ENCODE measurements around the gene EFCAB6. TPM values are rescaled to one million over a fixed set of nuclear protein-coding genes. Genes with fewer than 3 reads are reported as not detected.

The EFCAB6 gene
- total and polyA plus RNA-seq, 4 donors, result 1.7 to 15.4 (median 7.6) TPM

DNA sequence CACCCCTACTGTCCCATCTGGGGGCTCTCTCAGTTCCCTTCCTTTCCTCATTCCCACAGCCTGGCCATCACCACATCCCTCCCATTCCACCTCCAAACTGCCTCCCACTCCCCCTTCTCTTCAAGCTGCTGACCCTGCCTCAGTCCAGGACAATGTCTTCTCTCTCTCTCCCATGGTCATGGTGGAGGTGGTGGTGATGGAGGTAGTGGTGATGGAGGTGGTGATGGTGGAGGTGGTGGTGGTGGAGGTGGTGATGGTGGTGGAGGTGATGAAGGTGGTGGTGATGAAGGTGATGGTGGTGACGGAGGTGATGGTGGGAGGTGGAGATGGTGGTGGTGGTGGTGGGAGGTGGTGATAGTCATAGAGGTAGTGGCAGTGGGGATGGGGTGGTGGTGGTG is 313.2 kb downstream of the EFCAB6 start:
- DNase-seq, result no peak
- Histone ChIP-seq H3K36me3 (ENCODE audit: control insufficient read depth in 4 of 4, insufficient read depth in 4 of 4, low read length in 4 of 4) (no peaks in the 10 kb centered on the region), H3K27ac (ENCODE audit: low read depth in 1 of 2, low read length in 1 of 2) (no peak overlapping the region), H3K9ac (ENCODE audit: insufficient read depth in 1 of 2, low read length in 2 of 2) (no peak overlapping the region), H3K4me3 (no peak overlapping the region), H3K9me3 (ENCODE audit: control insufficient read depth in 4 of 4, insufficient read depth in 3 of 4, low read length in 3 of 4) (no peaks in the 10 kb centered on the region), H3K4me1 (ENCODE audit: control insufficient read depth in 5 of 5, insufficient read depth in 5 of 5, low read length in 5 of 5) (no peaks in the 10 kb centered on the region), H3K27me3 (ENCODE audit: control insufficient read depth in 3 of 3, insufficient read depth in 3 of 3, low read length in 2 of 3) (no peaks in the 10 kb centered on the region)
- 88 to 100% methylated on average over 1 of the region's 1 CpG for WGBS, 2 donors
- no peak for ATAC-seq (ENCODE audit: insufficient read depth, low FRiP score)
- TF ChIP-seq, protein P1, sequence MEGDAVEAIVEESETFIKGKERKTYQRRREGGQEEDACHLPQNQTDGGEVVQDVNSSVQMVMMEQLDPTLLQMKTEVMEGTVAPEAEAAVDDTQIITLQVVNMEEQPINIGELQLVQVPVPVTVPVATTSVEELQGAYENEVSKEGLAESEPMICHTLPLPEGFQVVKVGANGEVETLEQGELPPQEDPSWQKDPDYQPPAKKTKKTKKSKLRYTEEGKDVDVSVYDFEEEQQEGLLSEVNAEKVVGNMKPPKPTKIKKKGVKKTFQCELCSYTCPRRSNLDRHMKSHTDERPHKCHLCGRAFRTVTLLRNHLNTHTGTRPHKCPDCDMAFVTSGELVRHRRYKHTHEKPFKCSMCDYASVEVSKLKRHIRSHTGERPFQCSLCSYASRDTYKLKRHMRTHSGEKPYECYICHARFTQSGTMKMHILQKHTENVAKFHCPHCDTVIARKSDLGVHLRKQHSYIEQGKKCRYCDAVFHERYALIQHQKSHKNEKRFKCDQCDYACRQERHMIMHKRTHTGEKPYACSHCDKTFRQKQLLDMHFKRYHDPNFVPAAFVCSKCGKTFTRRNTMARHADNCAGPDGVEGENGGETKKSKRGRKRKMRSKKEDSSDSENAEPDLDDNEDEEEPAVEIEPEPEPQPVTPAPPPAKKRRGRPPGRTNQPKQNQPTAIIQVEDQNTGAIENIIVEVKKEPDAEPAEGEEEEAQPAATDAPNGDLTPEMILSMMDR (IDR thresholded peaks at IDR 0.05; ENCODE audit: control extremely low read depth, extremely low read depth), result no peak

- H3K36me3 ChIP-seq (ENCODE audit: control insufficient read depth in 4 of 4, insufficient read depth in 4 of 4, low read length in 4 of 4), result no peaks in the 10 kb centered on the region
- H3K27me3 ChIP-seq (ENCODE audit: control insufficient read depth in 3 of 3, insufficient read depth in 3 of 3, low read length in 2 of 3), result no peaks in the 10 kb centered on the region
- ATAC-seq (ENCODE audit: insufficient read depth, low FRiP score) (no peak), DNase-seq (no peak)
- H3K27ac ChIP-seq (ENCODE audit: low read depth in 1 of 2, low read length in 1 of 2), result no peak overlapping the region
- 90 to 93% methylated on average over 16 of the region's 16 CpGs for WGBS, 2 donors
- no peaks in the 10 kb centered on the region for H3K9me3 ChIP-seq (ENCODE audit: control insufficient read depth in 4 of 4, insufficient read depth in 3 of 4, low read length in 3 of 4)
- no peaks in the 10 kb centered on the region for H3K4me1 ChIP-seq (ENCODE audit: control insufficient read depth in 5 of 5, insufficient read depth in 5 of 5, low read length in 5 of 5)
- TF ChIP-seq, protein P1 (IDR thresholded peaks at IDR 0.05; ENCODE audit: control extremely low read depth, extremely low read depth), result no peak
- H3K4me3 ChIP-seq, result no peak overlapping the region
- H3K9ac ChIP-seq (ENCODE audit: insufficient read depth in 1 of 2, low read length in 2 of 2), result no peak overlapping the region
Observed at GRCh38 chr22:43497956-43498855, 313.9 kb downstream of the EFCAB6 start.

DNA sequence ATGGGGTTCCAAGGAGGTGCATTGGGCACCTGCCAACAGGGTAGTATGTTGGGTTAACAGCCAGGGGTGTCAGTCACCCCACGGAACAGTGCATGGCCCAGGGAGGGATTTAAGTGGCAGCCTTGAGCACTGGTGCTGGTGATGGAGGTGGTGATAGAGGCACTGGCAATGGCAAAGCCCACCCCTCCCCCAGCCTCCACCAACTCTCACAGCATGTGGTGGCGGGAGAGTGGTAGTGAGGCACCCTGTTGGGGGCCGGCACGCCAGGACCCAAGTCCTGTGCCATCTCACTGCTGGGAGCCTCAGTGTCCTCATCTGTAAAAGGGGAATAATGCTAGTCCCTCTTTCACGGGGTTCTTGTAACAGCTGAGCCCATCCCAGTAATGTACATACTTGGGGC is 318.8 kb downstream of the EFCAB6 start:
- Histone ChIP-seq H3K9me3 (ENCODE audit: control insufficient read depth in 4 of 4, insufficient read depth in 3 of 4, low read length in 3 of 4) (no peaks in the 10 kb centered on the region), H3K36me3 (ENCODE audit: control insufficient read depth in 4 of 4, insufficient read depth in 4 of 4, low read length in 4 of 4) (no peaks in the 10 kb centered on the region), H3K27me3 (ENCODE audit: control insufficient read depth in 3 of 3, insufficient read depth in 3 of 3, low read length in 2 of 3) (no peaks in the 10 kb centered on the region), H3K4me1 (ENCODE audit: control insufficient read depth in 5 of 5, insufficient read depth in 5 of 5, low read length in 5 of 5) (no peaks in the 10 kb centered on the region), H3K27ac (ENCODE audit: low read depth in 1 of 2, low read length in 1 of 2) (no peak overlapping the region), H3K4me3 (no peak overlapping the region), H3K9ac (ENCODE audit: insufficient read depth in 1 of 2, low read length in 2 of 2) (no peak overlapping the region)
- WGBS, 2 donors, result 84 to 98% methylated on average over 5 of the region's 5 CpGs
- ATAC-seq (ENCODE audit: insufficient read depth, low FRiP score) (no peak), DNase-seq (no peak)
- TF ChIP-seq, protein P1 (IDR thresholded peaks at IDR 0.05; ENCODE audit: control extremely low read depth, extremely low read depth), result no peak
